ENCODE measurements around the gene EGFL7.
A peak's percentile ranks its signal among the peaks of the same experiment; 100 is the strongest.

Gene EGFL7

GRCh38 chr9:136673088-136673974 is 10.6 kb downstream of the EGFL7 start:
- DNase-seq (no peak), ATAC-seq (replicated peaks) (no peak)
- no peaks in the 10 kb centered on the region for H3K9me3 Mint-ChIP-seq
- H3K4me1 Mint-ChIP-seq (ENCODE audit: low read depth in 2 of 2) = peaks cover 0 to 7% of the 10 kb centered on the region in 2 donors
- no peak overlapping the region for H3K4me3 Mint-ChIP-seq
- peaks cover 0 to 19% of the 10 kb centered on the region in 2 donors for H3K27me3 Mint-ChIP-seq
- no peaks in the 10 kb centered on the region for H3K36me3 Mint-ChIP-seq (ENCODE audit: insufficient read depth)
- H3K27ac Mint-ChIP-seq = no peak overlapping the region

DNA sequence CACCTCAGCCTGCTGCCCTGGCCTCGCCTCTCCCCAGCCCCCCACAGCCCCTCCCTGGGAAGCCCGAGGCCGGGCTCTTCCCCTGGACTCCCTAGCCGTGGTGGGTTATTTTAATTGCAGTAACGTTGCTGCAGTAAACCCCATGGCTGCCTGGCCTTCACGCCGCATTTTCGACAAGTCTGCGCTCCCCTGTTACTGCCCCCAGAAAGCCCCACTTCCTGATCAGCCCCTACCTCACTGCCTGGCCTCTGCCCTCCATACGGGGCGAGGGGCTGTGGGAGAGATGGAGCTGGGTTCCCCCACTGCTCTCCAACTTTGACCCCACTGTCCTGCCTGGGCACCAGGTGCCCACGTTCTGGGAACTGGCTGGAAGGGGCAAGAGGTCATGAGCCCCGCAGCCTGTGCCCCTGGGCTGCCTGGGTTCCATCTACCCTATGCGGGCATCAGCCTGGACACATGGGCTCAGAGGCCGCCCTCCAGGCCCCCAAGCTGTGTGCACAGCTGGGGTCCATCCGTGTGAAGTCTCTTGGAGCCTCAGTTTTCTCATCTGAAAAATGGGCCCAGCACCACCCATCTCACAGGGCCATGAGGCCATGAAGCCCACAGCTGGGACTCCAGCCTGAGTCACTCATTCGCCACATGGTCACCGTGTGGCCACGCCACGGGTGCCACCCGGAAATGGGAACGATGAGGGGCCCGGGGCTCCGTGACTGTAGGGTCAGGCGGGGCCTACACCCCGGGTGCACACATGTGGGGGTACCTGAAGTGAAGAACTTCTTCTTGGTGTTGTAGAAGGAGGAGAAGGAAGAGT is 11.5 kb downstream of the EGFL7 start:
- DNase-seq = no peak
- H3K4me3 Mint-ChIP-seq = no peak overlapping the region
- no peaks in the 10 kb centered on the region for H3K9me3 Mint-ChIP-seq
- H3K27me3 Mint-ChIP-seq = peaks cover 0 to 10% of the 10 kb centered on the region in 2 donors
- ATAC-seq (replicated peaks) = no peak
- H3K27ac Mint-ChIP-seq = peak overlapping the region in 1 of 2 donors; percentile 68
- peaks cover 0 to 6% of the 10 kb centered on the region in 2 donors for H3K4me1 Mint-ChIP-seq (ENCODE audit: low read depth in 2 of 2)
- no peaks in the 10 kb centered on the region for H3K36me3 Mint-ChIP-seq (ENCODE audit: insufficient read depth)

GRCh38 chr9:136674786-136675349 is 12.2 kb downstream of the EGFL7 start:
- H3K27me3 Mint-ChIP-seq = peaks cover 0 to 3% of the 10 kb centered on the region in 2 donors
- no peak overlapping the region for H3K4me3 Mint-ChIP-seq
- H3K4me1 Mint-ChIP-seq (ENCODE audit: low read depth in 2 of 2) = peaks cover 0 to 11% of the 10 kb centered on the region in 2 donors
- ATAC-seq (replicated peaks) (no peak), DNase-seq (no peak)
- H3K27ac Mint-ChIP-seq = peak overlapping the region in 1 of 2 donors; percentile 68
- no peaks in the 10 kb centered on the region for H3K36me3 Mint-ChIP-seq (ENCODE audit: insufficient read depth)
- no peaks in the 10 kb centered on the region for H3K9me3 Mint-ChIP-seq

GRCh38 chr9:136675477-136676296 is 13.0 kb downstream of the EGFL7 start:
- no peak for DNase-seq
- H3K4me3 Mint-ChIP-seq = no peak overlapping the region
- H3K27me3 Mint-ChIP-seq = no peaks in the 10 kb centered on the region
- no peak overlapping the region for H3K27ac Mint-ChIP-seq
- H3K4me1 Mint-ChIP-seq (ENCODE audit: low read depth in 2 of 2) = peaks cover 0 to 12% of the 10 kb centered on the region in 2 donors
- no peak for ATAC-seq (replicated peaks)
- H3K36me3 Mint-ChIP-seq (ENCODE audit: insufficient read depth) = no peaks in the 10 kb centered on the region
- no peaks in the 10 kb centered on the region for H3K9me3 Mint-ChIP-seq

GRCh38 chr9:136676297-136676794 is 13.6 kb downstream of the EGFL7 start:
- no peak for ATAC-seq (replicated peaks)
- H3K27me3 Mint-ChIP-seq = no peaks in the 10 kb centered on the region
- H3K36me3 Mint-ChIP-seq (ENCODE audit: insufficient read depth) = peaks cover 3% of the 10 kb centered on the region
- no peak overlapping the region for H3K27ac Mint-ChIP-seq
- no peaks in the 10 kb centered on the region for H3K9me3 Mint-ChIP-seq
- peaks cover 0 to 12% of the 10 kb centered on the region in 2 donors for H3K4me1 Mint-ChIP-seq (ENCODE audit: low read depth in 2 of 2)
- H3K4me3 Mint-ChIP-seq = no peak overlapping the region
- no peak for DNase-seq

- H3K36me3 Mint-ChIP-seq (ENCODE audit: insufficient read depth) = peaks cover 3% of the 10 kb centered on the region
- H3K27me3 Mint-ChIP-seq = no peaks in the 10 kb centered on the region
- peaks cover 0 to 9% of the 10 kb centered on the region in 2 donors for H3K4me1 Mint-ChIP-seq (ENCODE audit: low read depth in 2 of 2)
- no peak overlapping the region for H3K27ac Mint-ChIP-seq
- no peak for DNase-seq
- no peak overlapping the region for H3K4me3 Mint-ChIP-seq
- ATAC-seq (replicated peaks) = no peak
- no peaks in the 10 kb centered on the region for H3K9me3 Mint-ChIP-seq
These were observed 14.4 kb downstream of the EGFL7 start for GRCh38 chr9:136676920-136677686.

GRCh38 chr9:136678034-136678433 is 15.3 kb downstream of the EGFL7 start:
- Mint-ChIP-seq H3K4me3 (no peak overlapping the region), H3K36me3 (ENCODE audit: insufficient read depth) (peaks cover 3% of the 10 kb centered on the region), H3K27ac (no peak overlapping the region), H3K27me3 (no peaks in the 10 kb centered on the region), H3K9me3 (no peaks in the 10 kb centered on the region), H3K4me1 (ENCODE audit: low read depth in 2 of 2) (peaks cover 0 to 9% of the 10 kb centered on the region in 2 donors)
- DNase-seq = no peak
- ATAC-seq (replicated peaks) = no peak

DNA sequence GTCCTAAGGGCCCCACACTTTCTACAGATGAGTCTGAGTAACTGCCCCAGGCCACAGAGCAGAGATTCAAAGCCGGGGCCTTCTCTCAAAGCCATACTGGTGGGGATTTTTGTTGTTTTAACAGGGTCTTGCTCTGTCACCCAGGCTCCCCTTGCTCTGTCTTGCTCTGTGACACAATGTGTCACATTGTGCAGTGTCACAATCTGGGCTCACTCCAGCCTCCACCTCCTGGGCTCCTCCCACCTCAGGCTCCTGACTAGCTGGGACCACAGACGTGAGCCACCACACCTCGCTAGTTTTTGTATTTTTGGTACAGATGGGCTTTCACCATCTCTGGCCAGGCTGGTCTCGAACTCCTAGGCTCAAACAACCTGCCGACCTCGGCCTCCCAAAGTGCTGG is 15.9 kb downstream of the EGFL7 start:
- Mint-ChIP-seq H3K4me1 (ENCODE audit: low read depth in 2 of 2) (peaks cover 0 to 9% of the 10 kb centered on the region in 2 donors), H3K9me3 (no peaks in the 10 kb centered on the region), H3K27me3 (no peaks in the 10 kb centered on the region), H3K27ac (no peak overlapping the region), H3K4me3 (no peak overlapping the region), H3K36me3 (ENCODE audit: insufficient read depth) (peaks cover 3% of the 10 kb centered on the region)
- DNase-seq (no peak), ATAC-seq (replicated peaks) (no peak)

- peak overlapping the region in 1 of 2 donors; percentile 46 for H3K27ac Mint-ChIP-seq
- no peak overlapping the region for H3K4me3 Mint-ChIP-seq
- DNase-seq (no peak), ATAC-seq (replicated peaks) (no peak)
- H3K4me1 Mint-ChIP-seq (ENCODE audit: low read depth in 2 of 2) = peaks cover 0 to 8% of the 10 kb centered on the region in 2 donors
- peaks cover 3% of the 10 kb centered on the region for H3K36me3 Mint-ChIP-seq (ENCODE audit: insufficient read depth)
- H3K9me3 Mint-ChIP-seq = no peaks in the 10 kb centered on the region
- no peaks in the 10 kb centered on the region for H3K27me3 Mint-ChIP-seq
These were observed 16.8 kb downstream of the EGFL7 start for GRCh38 chr9:136679431-136679941.

- Mint-ChIP-seq H3K27me3 (no peaks in the 10 kb centered on the region), H3K36me3 (ENCODE audit: insufficient read depth) (peaks cover 3% of the 10 kb centered on the region), H3K9me3 (no peaks in the 10 kb centered on the region), H3K27ac (peak overlapping the region in 1 of 2 donors; percentile 41), H3K4me1 (ENCODE audit: low read depth in 2 of 2) (peaks cover 4 to 11% of the 10 kb centered on the region in 2 donors), H3K4me3 (no peak overlapping the region)
- DNase-seq (no peak), ATAC-seq (replicated peaks) (no peak)
These were observed 18.3 kb downstream of the EGFL7 start for GRCh38 chr9:136681029-136681428.

DNA sequence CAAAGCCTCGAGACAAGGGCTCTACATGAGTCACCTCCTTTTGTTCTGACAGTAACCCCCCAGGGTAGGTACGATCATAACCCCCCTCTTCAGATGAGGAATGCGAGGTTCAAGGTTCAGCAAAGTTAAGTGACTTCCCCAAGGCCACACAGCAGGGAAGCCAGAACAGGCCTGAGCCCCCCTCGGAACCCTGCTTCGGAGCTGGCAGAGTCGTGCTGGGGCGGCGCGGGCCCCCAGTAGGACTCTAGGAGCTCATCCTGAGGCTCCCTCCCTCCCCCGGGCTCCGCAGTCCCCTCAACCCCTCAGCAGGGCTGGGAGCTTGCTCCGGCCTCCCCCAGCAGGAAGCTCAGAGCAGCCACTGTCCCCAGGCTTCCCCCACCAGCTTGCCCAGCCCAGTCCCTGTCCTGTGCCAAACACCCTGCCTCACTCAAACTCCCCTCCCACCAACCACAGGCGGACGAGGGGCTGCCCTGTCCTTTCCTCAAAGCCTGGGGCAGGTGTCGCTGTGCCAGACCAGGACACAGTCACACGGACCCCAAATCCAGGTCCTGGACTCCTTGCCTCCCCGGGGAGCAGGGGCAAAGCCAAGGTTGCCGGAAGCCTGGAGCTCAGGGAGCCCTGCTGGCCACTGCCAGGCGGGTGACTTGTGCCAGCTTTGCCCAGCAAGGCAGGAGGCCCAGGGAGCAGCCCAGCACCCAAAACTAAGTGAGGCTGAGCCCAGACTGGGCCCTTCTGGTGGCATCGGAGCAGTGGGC is 19.4 kb downstream of the EGFL7 start:
- no peak for ATAC-seq (replicated peaks)
- H3K36me3 Mint-ChIP-seq (ENCODE audit: insufficient read depth) = peaks cover 3% of the 10 kb centered on the region
- H3K4me3 Mint-ChIP-seq = no peak overlapping the region
- H3K27me3 Mint-ChIP-seq = no peaks in the 10 kb centered on the region
- H3K9me3 Mint-ChIP-seq = no peaks in the 10 kb centered on the region
- H3K27ac Mint-ChIP-seq = no peak overlapping the region
- no peak for DNase-seq
- peaks cover 5 to 12% of the 10 kb centered on the region in 2 donors for H3K4me1 Mint-ChIP-seq (ENCODE audit: low read depth in 2 of 2)

Measured in effector memory CD8-positive, alpha-beta T cell (primary cell).